Measurements from ENCODE around the gene TMEM217. TPM values are rescaled to one million over a fixed set of nuclear protein-coding genes. Genes with fewer than 3 reads are reported as not detected.

TMEM217 gene

DNA sequence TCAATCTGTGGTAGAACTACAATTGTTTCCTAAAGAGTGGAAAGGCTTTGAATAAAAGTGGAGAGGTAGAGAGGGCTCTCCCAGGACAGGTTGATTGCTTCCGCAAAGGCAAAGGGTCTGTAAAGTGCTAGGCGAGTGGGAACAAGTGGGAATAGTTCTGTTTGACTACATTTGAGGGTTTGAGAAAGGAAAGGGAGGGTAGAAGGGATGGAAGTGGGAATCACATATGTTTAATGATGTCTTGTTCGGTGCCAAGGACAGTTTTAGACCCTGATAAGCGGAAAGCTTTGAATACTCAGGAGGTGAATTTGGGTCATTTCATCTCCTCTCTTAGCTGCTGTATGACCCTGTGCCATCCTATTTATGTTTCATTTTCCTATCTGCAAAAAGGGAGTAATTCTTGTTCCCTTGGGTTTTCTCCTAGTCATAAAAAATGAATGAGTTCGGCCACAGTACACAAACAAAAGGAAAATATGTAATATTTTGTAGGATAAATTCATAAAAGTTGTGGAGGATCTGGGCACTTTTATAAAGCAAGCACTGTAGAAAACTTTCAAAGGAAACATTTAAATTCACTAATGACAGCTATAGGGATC is 89.7 kb downstream of the TMEM217 start:
- Histone ChIP-seq H3K4me2 (ENCODE audit: low read length) (peak overlapping the region; percentile 91), H3K9me3 (replicated peaks; ENCODE audit: low read length) (no peaks in the 10 kb centered on the region), H3K36me3 (ENCODE audit: insufficient read depth, low read length) (no peaks in the 10 kb centered on the region), H3K27me3 (ENCODE audit: control insufficient read depth, insufficient read depth, low read length) (no peaks in the 10 kb centered on the region), H3K4me3 (ENCODE audit: low read length) (no peak overlapping the region), H3K9ac (ENCODE audit: low read depth, low read length) (peak overlapping the region; percentile 87), H3K4me1 (ENCODE audit: control insufficient read depth, insufficient read depth, low read length) (peaks cover 21% of the 10 kb centered on the region)

DNA sequence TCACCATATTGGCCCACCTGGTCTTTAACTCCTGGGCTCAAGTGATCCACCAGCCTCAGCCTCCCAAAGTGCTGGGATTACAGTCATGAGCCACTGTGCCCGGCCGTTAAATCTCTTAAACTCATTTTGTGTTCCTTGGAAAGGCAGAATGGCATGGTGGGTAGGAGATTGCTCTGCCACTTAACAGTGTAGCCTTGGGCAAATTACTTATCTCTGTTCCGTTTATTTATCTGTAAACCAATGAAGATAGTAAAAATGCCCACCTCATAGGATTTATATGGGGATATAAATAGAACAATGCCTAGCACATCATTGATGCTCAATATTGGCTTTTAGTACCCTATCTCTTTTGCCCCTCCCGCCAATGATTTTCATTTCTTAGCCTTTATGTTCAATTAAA is 95.2 kb downstream of the TMEM217 start:
- peaks cover 16% of the 10 kb centered on the region for H3K4me1 ChIP-seq (ENCODE audit: control insufficient read depth, insufficient read depth, low read length)
- H3K27me3 ChIP-seq (ENCODE audit: control insufficient read depth, insufficient read depth, low read length): no peaks in the 10 kb centered on the region
- no peak overlapping the region for H3K4me3 ChIP-seq (ENCODE audit: low read length)
- no peaks in the 10 kb centered on the region for H3K9me3 ChIP-seq (replicated peaks; ENCODE audit: low read length)
- no peaks in the 10 kb centered on the region for H3K36me3 ChIP-seq (ENCODE audit: insufficient read depth, low read length)
- no peak overlapping the region for H3K4me2 ChIP-seq (ENCODE audit: low read length)
- no peak overlapping the region for H3K9ac ChIP-seq (ENCODE audit: low read depth, low read length)

Small RNA genes within 50 kb of the gene (small RNA-seq; reads per million reads assigned to genes)
- not detected for gene AL096712.1

Data from skeletal muscle satellite cell (primary cell).